ENCODE measurements around the gene CYLD.

CYLD gene

GRCh38 chr16:50741781-50742575 lies at the start of gene CYLD:
TSS of gene CYLD (plus strand) at chr16:50742086. CDS start at chr16:50749699, 7,613 bp downstream.
- peak within 1 kb of the TSS; percentile 60 for H3K4me3 ChIP-seq (ENCODE audit: low read depth, low read length)

DNA sequence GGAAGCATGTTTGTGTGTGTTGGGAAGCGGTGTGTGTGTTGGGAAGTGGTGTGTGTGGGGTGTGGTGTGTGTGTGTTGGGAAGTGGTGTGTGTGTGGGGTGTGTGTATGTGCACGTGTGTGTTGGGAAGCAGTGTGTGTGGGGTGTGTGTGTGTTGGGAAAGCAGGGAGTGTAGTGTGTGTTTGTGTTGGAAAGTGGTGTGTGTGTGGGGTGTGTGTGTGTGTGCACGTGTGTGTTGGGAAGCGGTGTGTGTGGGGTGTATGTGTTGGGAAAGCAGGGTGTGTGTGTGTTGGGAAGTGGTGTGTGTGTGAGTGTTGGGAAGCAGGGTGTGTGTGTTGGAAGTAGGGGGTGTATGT lies 49.3 kb upstream of the CYLD start:
- no peak overlapping the region for H3K4me3 ChIP-seq (ENCODE audit: low read depth, low read length)

- no peak within 1 kb of the TSS for H3K4me3 ChIP-seq (ENCODE audit: low read depth, low read length)
Observed at GRCh38 chr16:50692999-50693781, 48.7 kb upstream of the CYLD start, which contains the start of gene NOD2. TSS of gene NOD2 (plus strand) at chr16:50693606. CDS start at chr16:50699496, 5,890 bp downstream.

DNA sequence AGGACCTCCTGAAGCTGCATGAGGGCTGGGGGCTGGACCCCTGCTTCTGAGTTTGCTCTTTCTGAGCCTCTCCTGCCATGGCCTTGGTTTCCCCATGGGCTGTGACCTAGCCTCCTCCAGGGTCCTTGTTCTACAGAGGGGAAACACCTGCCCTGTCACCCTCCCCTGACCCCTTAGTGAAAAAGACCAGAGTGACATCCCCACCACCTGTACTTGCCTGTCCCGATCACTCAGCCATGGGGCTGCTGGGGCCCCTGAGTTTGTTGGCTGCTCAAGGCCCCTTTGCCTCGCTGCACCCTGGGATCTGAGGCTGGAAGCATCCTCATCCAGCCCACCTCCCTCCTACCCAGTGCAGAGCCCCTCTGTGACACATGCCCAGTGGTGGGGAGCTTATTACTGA lies 47.7 kb upstream of the CYLD start:
- no peak overlapping the region for H3K4me3 ChIP-seq (ENCODE audit: low read depth, low read length)

DNA sequence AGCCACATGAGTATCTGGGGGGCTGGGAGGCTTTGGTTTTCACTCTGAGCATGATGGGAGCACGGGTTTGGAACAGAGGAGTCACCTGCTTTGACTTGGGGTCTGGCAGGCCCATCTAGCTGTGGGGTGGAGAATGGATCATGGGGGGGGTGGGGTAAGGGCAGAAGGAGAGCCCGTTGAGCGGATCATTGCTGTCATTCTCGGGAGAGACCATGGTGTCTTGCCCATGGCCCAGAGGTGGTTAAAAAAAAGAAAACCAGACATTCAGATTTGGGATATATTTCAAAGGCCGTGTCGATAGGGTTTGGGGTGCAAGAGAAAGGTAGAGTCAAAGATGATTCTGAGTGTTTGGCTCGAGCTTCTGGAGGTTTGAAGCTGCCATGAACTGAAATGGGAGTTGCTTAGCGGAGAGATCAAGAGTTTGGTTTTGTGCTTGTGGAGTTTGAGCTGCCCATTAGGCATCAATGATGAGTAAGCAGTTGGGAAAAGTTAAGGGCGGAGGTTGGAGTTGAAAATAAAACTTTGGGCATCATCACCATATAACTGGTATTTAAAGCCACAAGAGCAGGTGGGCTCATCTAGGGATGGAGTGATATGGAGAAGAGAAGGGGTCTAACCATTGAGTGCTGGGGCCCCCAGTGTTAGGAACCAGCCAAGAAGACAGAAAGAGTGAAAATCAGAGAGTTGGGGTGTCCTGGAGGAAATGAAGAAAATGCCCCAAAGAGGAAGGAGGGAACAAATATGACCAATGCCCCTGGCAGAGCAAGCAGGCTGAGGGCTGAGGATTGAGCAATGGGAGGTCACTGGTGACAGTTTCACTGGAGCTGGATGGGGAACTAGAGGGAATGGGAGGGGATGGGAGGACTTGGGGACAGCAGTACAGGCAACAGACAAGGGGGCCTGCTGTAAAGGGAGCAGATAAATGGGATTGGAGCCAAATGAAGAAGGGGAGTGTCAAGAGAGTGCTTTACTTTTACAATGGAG lies 46.6 kb upstream of the CYLD start:
- H3K4me3 ChIP-seq (ENCODE audit: low read depth, low read length) = no peak overlapping the region

GRCh38 chr16:50696126-50696525 lies 45.8 kb upstream of the CYLD start:
- H3K4me3 ChIP-seq (ENCODE audit: low read depth, low read length) = no peak overlapping the region

DNA sequence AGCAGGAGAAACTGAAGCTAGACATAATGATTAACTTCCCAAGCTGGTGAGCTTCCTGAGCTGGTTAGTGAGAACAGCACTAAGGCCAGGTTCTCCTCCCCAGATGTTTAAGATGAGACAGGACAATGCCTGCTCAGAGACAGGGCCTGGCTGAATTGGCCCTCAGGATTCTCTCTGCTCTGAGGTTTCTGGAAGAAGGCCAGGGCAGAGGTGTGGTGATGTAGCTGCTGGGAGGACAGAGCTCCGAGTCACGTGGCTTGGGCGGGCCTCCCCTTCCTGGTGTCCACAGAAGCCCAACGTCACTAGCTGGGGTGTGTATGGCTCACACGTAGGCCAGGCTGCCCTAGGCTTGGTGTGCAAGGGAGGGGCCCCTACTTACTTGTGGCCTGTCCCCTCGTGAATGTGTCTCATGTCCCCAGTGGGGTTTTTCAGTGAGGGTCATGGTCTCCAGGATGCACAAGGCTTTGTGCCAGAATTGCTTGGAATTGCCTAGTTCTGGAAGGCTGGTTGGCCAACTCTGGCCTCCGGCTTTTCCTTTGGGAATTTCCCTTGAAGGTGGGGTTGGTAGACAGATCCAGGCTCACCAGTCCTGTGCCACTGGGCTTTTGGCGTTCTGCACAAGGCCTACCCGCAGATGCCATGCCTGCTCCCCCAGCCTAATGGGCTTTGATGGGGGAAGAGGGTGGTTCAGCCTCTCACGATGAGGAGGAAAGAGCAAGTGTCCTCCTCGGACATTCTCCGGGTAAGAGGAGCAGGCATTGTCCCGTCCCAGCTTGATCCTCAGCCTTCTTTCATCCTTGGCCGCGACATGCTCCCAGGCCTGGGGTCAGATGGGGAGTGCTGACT lies 45.1 kb upstream of the CYLD start:
- no peak overlapping the region for H3K4me3 ChIP-seq (ENCODE audit: low read depth, low read length)

- no peak overlapping the region for H3K4me3 ChIP-seq (ENCODE audit: low read depth, low read length)
Observed at GRCh38 chr16:50697421-50697715, 44.5 kb upstream of the CYLD start.

DNA sequence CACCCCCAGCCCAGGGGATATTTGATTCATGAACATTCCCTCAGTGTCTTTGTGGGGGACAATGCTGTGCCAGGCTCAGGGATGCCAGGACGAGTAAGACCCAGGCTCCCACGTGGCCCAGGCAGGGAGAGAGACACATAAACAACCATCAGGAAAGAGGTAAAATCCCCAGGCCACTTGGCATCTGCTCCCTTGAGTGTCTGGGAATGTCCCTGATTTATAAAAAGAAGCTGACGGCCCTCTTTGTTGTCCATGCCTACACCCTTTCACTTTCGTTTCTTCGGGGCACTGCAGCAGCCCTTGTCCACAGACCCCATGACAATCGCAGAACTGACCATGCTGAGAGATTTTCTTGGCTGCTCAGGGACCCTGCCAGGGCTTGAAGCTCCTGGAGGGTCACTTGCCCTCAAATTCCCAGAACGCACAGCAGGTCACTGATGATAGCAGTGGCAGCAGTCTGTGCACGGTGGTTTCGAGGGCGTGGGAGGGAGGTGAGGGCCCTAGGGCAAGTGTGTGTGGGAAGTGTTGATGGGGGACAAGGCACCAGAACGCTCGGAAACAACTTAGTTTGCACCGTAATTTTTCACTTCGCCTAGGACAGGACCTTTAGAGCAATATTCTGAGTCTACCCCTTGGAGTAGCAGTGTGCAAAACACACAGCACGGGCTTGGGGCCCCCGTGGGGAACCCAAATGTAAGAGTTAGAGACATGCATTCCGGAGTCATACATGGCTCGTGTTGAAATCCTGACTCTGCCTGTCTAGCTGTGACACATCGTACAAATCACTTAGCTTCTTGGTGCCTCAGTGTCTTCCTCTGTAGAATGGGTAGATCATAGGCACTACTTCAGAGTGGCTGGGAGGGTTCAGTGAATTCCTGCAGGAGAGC lies 43.8 kb upstream of the CYLD start:
- H3K4me3 ChIP-seq (ENCODE audit: low read depth, low read length) = no peak overlapping the region

- no peak overlapping the region for H3K4me3 ChIP-seq (ENCODE audit: low read depth, low read length)
Observed at GRCh38 chr16:50699326-50700159, 42.3 kb upstream of the CYLD start.

DNA sequence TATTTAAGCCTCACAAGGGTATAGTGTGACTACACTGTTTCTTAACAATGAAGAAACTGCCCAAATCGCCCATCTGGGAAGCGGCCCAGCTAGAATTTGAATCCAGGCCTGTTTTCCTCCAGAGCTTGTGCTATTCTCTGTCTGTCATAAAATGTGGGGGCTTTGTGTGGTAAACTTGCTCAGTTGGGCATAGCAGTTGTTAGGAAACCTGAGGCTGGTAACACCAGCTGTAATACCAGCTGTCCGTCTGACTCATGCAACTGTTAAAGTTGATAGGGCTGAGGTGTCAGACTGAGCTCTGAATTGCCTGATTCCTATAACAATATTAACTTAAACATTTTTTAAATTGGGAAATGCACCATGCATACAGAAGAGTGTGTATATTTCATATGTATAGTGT lies 39.2 kb upstream of the CYLD start:
- H3K4me3 ChIP-seq (ENCODE audit: low read depth, low read length) = no peak overlapping the region

DNA sequence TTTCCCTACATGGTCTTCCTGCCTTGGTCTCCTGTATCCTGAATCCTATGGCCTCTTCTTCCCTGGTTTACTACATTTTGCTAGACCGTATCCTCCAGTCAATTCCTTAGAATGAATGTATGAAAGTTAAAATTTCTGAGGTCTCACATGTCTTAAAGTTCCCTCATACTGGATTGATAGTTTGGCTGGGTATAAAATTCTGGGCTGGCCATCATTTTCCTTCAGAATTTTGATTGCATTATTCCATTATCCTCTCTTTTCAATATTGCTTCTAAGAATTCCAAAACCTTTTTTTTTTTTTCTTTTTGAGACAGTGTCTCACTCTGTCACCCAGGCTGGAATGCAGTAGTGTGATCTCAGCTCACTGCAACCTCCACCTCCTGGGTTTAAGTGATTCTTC lies 37.6 kb upstream of the CYLD start:
- H3K4me3 ChIP-seq (ENCODE audit: low read depth, low read length) = no peak overlapping the region

DNA sequence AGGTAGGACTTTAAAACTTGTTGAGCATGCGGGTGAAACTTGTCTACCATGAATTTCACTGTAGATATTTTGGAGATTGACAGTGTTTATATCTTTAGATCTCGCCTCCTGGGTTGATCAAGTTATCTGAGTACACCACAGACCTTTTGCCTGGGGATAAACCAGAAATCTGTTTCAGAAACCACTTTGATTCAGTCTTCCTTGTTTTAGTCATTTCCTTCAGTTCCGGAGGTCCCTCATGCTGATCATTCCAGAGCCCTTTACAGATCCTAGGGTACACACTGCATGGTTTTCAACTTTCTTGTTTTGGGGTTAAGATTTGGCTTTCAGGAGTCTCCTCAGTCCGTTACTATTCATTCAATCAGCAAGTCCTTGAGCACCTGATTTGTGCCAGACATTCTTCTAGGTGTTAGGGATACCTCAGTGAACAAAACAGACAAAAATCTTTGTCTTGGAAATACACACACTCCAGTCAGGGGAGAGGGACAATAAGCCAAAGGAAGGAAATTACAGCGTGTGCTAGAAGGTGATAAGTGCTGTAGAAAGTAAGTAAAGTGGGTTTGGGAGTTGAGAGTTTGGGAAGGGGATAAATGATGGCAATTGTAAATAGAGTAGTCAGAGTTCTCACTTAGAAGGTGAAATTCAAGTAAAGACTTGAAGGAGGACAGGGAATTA lies 36.3 kb upstream of the CYLD start:
- no peak overlapping the region for H3K4me3 ChIP-seq (ENCODE audit: low read depth, low read length)

- no peak overlapping the region for H3K4me3 ChIP-seq (ENCODE audit: low read depth, low read length)
Observed at GRCh38 chr16:50706250-50706649, 35.6 kb upstream of the CYLD start.

GRCh38 chr16:50708373-50709060 lies 33.4 kb upstream of the CYLD start:
- H3K4me3 ChIP-seq (ENCODE audit: low read depth, low read length) = no peak overlapping the region

GRCh38 chr16:50709061-50709684 lies 32.7 kb upstream of the CYLD start:
- no peak overlapping the region for H3K4me3 ChIP-seq (ENCODE audit: low read depth, low read length)

- no peak overlapping the region for H3K4me3 ChIP-seq (ENCODE audit: low read depth, low read length)
Observed at GRCh38 chr16:50709980-50710379, 31.9 kb upstream of the CYLD start.
